ENCODE measurements around the gene PDZD4.

PDZD4 gene

DNA sequence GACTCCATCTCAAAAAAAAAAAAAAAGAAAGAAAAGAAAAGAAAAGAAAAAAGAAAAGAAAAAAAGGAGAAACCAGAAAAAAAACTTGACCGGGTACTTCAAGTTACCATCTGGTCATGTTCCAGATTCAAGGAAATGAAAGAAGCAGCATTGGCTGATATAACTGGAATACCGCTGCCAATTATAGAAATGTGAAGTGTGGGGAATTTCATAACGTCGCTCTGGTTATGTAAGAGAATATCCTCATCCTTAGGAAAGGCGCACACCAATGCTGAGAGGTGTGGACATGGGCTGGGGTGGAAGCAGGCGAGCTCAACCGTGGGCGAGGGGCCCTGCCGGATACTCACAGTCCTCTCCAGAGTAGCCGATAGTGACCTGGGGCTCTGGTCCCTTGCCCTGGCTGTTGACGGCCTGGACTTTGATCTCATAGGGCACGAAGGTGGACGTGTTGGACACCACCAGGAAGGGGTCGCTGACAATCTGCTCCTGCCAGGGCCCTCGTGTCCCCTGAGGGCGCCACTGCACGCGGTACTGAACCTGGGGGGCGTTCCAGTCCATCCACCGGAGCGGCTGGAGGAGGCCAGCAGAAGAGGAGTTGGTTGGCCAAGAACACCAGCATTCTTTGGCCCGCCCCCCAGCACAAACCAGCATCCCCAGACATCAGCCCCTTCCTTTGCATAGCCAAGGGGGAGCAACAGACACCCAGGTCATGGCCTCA, 36.1 kb upstream of the PDZD4 start:
- DNase-seq = no peak

DNA sequence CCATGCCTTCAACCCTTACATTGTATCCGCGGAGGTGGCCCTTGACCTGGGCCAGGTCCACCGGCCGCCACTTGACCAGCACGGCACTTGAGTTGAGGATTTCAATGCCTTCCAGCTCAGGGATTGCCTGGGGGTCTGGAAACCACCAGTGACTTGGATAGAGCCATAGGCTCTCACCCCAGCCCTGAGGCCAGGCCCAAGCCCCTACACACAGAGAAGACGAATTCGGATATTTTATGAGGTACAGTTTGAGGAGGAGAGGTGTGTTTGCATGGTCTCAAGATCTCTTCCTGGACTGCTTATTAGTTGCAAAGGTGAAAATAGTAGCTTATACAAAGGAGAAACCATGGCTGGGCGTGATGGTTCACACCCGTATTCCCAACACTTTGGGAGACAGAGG, 35.3 kb upstream of the PDZD4 start:
- no peak for DNase-seq

DNA sequence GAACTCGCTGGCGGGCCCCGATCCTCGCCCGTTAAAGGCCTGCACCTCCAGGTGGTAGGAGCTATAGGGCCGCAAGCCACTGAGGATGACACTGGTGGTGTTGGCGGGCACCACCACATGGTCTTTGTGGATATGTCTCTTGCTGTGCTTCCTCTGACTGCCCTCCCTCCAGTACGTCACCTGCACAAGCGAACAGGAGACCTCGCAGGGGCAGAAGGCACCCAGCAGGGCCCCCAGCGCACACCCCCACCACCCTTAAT, 34.9 kb upstream of the PDZD4 start:
- no peak for DNase-seq

DNA sequence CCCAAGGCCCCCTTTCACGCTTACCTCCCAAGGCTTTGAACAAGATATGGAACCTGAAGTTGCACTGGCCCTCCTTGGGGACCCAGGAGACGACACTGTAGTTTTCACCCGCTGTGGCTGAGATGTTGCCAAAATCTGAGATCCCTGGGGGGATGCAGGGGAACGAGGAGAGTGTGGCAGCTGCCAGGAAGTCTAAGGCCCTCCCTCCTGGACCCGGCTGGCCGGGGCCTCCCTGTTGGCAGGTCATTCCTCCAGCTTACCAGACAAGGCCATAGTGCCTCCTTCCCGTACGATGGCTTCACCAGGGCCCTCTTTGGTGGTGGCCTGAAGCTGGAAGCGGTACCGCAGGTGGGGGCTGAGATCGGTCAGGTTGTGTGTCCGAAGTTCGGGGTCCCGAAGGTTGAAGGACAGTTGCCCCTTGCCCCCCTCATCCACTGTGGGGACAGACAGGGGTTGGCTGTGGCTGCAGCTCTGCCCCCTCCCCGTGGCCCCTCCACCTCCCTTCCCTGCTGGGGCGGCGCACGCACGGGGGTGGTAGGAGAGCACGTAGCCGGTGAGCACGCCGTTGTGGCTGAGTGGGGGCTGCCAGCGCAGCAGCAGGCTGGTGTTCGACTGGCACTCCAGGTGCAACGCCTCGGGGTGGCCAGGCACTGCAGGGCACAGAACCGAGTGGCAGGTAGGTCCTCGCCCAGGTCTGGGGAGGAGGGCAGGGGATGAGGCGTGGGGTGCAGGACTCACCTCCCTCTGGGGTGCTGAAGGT, 34.4 kb upstream of the PDZD4 start:
- no peak for DNase-seq

DNA sequence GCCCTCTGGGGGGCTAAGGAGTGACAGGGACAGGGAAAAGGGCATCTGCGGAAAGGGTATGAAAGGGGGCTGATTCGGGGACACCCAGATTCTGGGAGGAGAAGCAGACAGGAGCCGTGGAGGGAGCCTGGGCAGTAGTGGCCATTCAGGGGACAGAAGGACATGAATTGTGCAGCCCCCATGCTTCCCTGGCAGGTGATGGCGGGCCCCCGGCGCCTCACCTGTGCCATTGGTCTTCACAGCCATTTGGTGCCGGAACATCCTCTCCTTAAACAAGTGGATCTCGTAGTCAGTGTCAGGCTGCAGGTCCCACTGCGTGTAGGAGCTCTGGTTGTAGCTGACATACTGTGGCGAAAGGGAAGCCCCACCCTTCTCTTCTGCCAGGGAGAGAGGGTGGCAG, 33.8 kb upstream of the PDZD4 start:
- no peak for DNase-seq

DNA sequence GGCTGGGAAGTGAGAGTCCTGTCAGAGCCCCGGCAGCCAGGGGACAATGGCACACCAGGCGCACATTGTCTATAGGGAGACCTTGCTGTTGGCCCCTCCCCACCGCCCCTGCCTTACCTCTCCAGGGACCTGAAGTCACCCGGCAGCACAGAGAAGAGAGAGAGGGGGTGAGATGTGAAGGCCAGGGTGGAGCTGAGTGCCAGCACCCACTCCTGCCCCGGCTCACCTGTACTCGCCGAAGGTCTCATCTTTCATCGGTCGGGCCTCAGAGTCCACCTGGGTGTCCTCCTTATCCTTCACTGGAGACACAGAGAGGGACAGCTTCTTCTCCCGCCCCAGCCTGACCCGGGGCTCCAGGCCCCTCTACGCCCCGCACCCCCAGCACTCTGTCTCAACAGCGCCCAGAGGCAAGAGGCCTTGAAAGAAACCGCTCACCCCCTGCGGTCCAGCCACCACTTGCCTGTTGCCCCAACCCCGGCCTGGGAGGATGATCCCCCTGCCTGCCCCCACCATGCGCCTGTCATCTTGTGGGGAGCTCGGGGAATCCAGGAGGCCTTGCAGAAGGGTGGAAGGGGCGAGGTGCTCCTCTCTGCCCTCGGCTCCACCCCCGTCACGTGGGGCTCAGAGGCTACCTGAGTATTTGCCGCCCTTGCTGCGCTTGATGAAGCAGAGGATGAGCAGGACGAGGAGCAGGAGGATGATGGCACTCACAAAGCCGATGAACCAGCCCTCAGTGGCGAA, 33.1 kb upstream of the PDZD4 start:
- no peak for DNase-seq

DNA sequence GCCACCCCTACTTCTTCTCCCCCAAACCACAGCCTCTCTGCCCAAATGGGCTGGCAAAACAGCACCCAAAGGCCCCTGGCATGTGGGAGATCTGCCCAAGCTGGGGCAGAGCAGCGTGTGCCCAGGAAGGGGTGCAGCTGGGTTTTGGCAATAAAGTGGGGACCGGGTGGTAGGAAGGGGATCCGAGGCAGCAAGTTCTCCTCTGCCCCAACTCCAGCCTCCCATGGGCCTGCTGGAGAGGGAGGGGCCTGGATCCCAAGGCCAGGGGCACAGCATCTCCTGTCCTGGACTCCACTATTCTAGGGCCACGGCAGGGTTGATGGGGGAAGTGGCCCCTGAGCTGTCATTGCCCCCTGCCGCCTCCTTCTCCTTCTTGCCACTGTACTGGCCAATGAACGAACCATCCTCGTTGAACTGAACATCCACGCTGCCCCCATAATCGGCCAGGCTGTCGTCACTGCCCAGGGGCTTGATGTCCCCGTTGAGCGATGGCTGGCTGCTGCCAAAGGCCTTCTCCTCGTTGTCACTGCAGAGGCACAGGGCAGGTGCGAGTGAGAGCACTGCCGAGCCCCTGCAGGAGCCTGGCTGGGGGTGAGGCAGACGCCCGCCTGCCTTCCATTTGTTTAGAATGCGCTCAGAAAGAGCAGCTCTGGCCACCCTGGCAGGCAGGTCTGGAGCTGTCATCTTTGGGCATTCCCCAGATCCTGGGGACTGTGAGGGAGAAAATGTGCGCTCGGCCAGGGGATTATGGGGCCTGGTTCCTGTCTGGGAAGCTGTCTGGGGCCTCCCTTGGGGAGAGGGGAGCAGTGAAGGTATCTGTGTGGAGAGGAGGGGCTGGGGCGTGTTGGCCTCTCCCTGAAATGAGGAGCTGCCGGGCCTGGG, 32.3 kb upstream of the PDZD4 start:
- DNase-seq = no peak

DNA sequence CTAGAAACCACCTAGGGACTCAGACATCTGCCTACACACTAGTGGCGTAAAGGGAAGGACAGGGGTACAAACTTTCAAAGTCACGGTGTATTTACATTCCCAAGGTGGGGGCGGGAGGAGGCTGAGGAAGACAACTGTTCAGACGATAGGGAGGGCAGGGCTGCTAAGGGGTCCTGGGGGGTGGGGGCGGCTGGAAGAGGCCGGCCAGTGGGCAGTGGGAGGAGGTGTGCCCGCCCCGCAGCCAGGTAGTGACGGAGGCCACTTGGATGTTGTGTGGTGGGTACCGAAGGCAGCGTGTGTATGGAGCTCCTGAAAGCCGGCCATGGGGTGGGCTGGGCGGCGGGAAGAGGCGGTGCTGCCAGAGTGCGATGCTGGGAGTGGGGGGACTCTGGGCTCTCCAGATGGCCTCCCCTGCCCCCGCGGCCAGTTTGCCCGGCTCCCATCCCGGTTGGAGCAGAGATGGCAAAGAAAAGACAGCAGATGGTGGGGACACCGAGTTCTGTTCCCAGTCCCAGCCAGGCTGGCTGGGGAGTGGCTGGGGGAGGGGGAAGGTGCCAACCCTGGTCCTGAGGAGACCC, 31.5 kb upstream of the PDZD4 start:
- DNase-seq = no peak

DNA sequence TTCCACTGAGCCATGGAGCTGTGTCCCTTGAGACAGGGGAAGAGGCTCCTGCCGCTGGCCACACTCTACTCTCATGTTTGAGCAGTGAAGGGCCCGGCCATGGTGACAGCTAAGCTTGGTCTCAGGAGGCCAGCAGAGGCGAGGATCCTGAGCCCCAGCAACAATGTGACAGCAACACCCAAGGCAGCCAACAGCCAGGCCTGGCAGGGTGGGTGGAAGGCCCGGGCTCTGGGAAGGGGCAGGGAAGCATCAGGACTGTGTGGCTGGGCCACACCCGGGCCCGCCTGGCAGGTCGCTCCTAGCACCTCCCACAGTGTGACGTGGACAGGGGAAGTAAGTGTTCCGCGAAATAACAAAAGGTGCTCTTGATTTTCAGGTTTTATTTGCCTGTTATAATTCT, 30.8 kb upstream of the PDZD4 start:
- DNase-seq = no peak

DNA sequence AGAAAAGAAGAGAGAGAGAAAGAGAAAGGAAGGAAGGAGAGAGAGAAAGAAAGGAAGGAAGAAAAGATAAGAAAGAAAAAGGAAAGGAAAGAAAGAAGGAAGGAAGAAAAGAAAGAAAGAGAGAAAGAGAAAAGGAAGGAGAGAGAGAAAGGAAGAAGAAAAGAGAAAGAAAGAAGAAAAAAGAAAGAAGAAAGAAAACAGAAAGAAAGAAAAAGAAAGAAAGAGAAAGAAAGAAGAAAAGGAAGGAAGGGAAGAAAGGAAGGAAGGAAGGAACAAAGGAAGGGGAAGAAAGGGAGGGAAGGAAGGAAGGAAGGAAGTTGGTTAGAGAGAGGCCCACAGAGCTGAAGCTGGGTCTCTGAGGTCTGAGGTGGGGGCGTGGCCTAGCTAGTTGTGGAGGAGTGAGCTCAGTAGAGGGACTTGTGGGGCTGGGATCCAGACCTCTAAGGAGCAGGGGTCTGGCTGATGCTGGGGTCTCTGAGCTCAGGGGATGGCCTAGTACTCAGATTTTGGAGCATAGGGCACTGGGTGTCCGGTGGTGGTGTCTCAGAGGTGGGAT, 27.1 kb upstream of the PDZD4 start:
- no peak for DNase-seq

DNA sequence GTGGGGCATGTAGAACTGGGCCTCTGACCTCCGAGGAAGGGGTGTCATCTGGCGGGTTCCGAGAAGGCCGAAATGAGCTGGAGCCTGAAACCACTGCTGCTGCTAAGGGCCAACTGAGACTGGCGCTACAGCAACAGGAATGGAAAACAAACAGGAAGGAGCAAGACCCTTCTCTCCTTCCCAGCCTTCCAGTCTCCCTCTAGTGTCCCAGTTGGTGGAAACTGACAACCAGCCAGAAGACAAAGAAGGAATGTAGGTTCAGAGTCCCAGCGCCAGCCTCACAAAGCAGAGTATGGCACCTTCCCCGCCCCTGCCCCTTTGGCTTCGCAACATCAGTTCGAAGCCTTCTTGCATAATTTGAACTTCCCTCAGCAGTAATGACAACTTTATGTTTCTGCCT, 24.4 kb upstream of the PDZD4 start:
- DNase-seq = no peak

DNA sequence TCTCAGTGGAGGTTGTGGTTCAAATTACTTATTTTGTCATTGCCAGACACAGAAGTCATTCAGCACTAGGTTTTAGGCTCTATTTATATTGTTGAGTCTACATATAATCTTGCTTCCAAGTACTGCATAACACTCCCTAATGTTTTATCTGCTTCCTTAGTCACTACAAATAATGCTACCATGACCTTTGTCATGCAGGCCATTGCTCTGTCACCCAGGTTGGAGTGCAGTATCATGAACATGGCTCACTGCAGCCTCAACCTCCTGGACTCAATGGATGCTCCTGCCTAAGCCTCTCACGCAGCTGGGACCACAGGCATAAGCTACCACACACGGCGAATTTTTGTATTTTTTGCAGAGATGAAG, 23.5 kb upstream of the PDZD4 start:
- DNase-seq = no peak

DNA sequence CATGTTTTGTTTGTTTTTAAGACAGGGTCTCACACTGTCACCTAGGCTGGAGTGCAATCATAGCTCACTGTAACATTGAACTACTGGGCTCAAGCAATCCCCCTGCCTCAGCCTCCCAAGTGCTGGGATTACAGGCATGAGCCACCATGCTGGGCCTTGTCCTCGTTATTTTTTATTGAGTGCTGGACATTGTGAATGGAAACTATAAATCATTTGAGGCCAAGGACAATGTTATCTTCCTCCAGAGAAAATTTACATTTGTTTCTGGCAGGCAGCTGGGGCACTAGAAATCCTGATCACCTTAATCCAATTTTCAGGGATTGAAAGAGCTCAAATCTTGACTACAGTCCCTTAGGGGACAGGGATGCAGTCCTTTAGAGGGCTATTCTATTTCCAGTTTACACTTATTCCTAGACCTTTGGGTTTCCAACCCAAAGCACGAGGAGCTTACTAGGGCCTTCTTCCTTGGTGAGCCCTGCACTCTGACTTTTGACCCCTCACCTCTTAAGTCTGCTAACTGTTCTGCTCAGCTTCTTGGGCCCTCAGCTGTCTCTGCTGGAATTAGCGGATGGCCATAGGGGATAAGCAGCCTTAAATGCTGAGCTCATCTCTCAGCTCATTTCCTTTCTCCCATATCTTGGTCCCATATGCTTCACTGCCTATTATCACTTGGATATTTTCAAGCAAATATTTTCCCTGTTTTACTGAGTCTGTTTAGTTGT, 23.0 kb upstream of the PDZD4 start:
- no peak for DNase-seq

DNA sequence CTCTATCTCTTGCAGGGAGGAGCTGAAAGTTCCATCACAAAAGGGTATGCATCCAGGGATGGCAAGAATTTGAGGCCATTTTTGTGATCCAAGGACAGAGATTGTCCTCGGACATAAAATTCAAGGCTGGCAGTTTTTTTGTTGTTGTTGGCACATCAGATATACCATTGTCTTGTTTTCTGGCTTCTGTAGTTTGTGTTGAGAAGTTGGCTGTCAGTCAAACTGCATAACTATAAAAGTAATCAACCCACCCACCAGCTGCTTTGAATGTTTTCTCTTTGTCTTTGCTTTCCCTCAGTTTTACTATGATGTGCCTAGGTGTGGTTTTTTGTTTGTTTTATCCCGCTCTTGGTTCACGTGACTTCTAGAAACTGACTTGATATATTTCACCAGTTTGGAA, 21.6 kb upstream of the PDZD4 start:
- no peak for DNase-seq

DNA sequence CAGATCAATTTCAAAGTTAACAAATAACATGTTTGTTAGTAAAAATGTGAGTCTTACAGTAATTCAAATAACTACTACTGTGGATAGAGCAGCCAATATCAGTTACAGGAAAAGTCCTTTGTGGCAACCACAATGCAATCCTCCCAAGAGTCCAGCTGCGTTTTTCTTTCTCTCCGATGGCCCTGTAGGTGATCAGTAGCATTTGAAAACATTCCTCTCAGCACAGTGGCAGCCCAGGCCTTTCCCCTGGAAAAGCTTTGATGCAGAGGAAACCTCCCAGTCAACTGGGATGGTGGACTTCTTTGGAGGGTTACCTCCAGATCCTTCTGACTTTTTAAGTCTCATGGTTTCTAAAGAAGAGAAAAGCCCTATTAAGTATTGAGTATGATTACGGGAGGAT, 18.0 kb upstream of the PDZD4 start:
- no peak for DNase-seq

DNA sequence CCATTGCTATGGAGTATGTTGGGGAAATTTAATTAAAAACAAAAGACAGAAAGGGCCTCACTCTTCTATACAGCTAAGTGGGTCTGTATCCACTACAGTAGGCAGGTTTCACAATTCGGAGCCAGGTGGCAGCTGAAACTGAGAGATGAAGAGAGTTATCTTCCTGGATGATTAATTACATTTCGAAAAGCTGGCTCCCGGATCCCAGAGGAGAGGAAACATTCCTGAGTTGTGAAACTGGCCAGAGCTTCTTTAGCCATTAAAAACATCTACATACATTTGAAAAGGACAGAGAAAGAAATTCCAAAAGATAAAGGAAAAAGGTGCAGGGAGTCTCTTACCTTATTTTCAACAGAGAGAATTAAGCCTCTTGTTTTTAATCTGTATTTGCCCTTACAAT, 15.5 kb upstream of the PDZD4 start:
- DNase-seq = no peak

DNA sequence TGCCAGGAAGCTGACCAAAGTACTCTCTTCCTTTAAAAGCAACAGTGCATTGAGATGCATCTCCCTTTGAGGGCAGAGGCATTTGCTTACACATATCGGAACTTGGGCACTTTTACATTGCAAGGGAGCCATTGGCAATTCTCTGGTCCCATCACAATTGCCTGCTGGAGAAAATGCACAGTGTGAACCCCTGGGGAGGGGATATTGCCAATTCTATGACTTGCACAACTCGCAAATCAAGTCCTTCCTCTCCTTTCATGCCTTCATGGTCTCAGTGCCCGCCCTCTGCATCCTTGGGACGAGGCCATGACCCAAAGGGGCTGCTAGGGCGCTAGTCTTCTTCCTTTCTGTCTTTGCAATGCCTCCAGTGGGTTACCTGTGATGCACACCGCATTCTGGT, 14.9 kb upstream of the PDZD4 start:
- DNase-seq = no peak

DNA sequence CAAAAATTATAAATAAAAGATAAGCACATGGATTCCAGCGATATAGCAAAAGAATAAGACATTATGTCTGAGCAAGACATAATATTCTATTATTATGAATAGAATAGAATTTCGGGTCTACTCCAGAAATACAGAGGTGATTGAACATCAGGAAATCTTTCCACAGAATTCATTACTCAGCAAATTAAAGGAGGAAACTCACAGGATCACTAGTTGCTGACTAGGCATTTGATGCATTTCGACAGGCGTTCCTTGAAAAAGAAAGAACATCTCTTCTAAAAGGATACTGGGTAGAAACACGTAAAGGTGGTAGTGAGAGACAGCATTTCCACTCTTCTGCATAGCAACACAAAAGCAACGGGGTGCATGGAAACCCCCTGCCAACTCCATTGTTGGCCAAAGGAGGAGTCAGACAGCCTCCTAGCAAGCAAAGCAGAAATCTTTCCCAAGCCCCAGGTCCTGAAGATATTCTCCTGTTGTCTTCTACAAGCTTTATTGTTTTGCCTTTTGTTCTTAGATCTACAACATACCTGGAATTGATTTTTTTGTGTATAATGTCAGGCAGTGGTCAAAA, 14.3 kb upstream of the PDZD4 start:
- DNase-seq = no peak

DNA sequence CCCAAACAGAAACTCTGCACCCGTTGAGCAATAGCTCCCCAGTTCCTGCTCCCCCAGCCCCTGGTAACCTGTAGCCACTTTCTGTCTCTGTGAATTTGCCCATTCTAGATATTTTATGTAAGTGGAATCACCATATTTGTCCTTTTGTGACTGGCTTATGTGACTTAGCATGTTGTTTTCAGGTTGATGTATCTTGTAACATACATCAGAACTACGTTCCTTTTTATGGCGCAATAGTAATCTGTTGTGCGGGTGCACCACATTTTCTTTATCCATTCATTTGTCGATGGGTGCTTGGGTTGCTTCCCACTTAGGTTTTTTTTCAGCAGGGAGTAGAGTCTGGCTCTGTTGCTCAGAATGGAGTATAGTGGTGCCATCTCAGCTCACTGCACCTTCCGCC, 6.6 kb upstream of the PDZD4 start:
- no peak for DNase-seq

DNA sequence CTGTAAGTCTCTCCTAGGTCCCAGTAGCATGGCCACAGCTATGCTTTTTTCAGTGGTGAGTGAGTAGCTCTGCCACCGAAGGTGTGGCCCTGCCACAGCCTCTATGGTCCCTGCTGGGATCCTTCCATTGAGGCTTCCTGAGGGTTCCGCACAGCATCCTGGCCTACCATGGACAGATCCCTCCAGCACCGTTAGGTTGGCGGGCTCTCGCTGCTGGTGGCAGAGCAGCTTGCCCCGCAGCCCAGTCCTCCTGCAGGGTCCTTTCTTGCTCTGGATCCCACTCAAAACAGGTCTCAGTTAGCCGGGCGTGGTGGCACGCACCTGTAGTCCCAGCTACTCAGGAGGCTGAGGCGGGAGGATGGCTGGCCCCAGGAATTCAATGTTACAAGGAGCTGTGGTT, 2.4 kb upstream of the PDZD4 start:
- no peak for DNase-seq

DNA sequence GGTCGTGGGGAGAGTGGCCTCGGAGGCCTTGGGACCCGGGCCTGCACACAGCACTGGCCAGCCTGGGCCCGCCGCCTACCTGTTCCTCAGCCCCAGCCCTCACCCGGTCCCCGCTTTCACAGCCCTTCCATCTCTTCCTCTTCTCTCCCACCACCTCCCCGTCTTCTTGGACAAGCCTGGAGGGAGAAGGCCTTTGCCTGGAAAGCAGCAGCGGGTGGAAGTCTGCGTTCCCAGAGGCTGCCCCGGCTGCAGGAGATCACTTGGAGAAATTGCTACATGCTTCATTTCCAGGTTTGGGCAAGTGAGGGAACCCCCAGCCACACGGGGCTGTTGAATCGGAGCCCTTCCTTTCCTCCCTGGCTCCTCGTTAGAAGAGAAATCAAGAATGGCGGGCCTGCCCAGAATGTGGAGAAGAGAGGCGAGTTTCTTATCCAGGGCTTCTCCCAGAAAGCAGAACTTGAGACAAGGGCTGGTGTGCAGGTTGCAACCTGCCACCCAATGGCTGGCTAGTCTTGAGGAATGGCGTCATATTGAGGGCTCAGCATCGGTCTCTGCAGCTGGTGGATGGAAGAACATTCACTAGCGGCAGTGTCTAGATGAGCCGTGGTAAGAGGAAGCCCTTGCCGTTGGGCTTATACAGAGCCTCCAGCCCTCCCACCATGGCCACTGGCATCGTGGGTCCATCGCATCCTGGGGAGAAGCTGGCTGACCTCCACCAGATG, 1.2 kb upstream of the PDZD4 start:
- DNase-seq = no peak

All from CD4-positive, alpha-beta T cell treated with Interleukin-17A for 1 hour (primary cell).